HG03432 (cell line): Measurements from ENCODE around the gene TPP2.

Source experiments
- ATAC-seq: cut with Tn5 transposase; IDR thresholded peaks from one replicate; pipeline ENCODE4 v1.9.1; 2021; ENCODE audit warnings: mild to moderate bottlenecking, moderate library complexity; ENCODE audit not compliant: unreplicated experiment

Gene TPP2

GRCh38 chr13:102690883-102691282 lies 94.1 kb downstream of the TPP2 start:
- ATAC-seq: no peak

- no peak for ATAC-seq
These were observed 95.7 kb downstream of the TPP2 start for GRCh38 chr13:102692491-102692826.

GRCh38 chr13:102693250-102693649 lies 96.5 kb downstream of the TPP2 start:
- ATAC-seq: no peak

- ATAC-seq: no peak
These were observed 97.0 kb downstream of the TPP2 start for GRCh38 chr13:102693776-102694175.

- no peak for ATAC-seq
These were observed 98.2 kb downstream of the TPP2 start, which contains the start of gene METTL21C for GRCh38 chr13:102694937-102695336. METTL21C (minus strand) TSS chr13:102695044; CDS start chr13:102694498, 546 bp downstream.

GRCh38 chr13:102696465-102696864 lies 99.7 kb downstream of the TPP2 start:
- no peak for ATAC-seq

- ATAC-seq: no peak
These were observed 100.5 kb downstream of the TPP2 start for GRCh38 chr13:102697264-102697663.

GRCh38 chr13:102697929-102698648 lies 101.3 kb downstream of the TPP2 start:
- no peak for ATAC-seq

GRCh38 chr13:102698649-102698980 lies 101.8 kb downstream of the TPP2 start:
- no peak for ATAC-seq

GRCh38 chr13:102699504-102699903 lies 102.7 kb downstream of the TPP2 start:
- no peak for ATAC-seq

GRCh38 chr13:102700088-102701031 lies 103.6 kb downstream of the TPP2 start:
- ATAC-seq: no peak

GRCh38 chr13:102701331-102701730 lies 104.5 kb downstream of the TPP2 start:
- no peak for ATAC-seq

GRCh38 chr13:102702965-102703725 lies 106.4 kb downstream of the TPP2 start:
- no peak for ATAC-seq

- ATAC-seq: no peak
These were observed 106.9 kb downstream of the TPP2 start for GRCh38 chr13:102703726-102704035.

GRCh38 chr13:102704238-102705058 lies 107.7 kb downstream of the TPP2 start:
- no peak for ATAC-seq

- ATAC-seq: no peak
These were observed 110.7 kb downstream of the TPP2 start for GRCh38 chr13:102707467-102707866.

- no peak for ATAC-seq
These were observed 111.4 kb downstream of the TPP2 start for GRCh38 chr13:102708211-102708610.

GRCh38 chr13:102708991-102709390 lies 112.2 kb downstream of the TPP2 start:
- no peak for ATAC-seq

- ATAC-seq: no peak
These were observed 112.8 kb downstream of the TPP2 start for GRCh38 chr13:102709536-102709935.

GRCh38 chr13:102710261-102710679 lies 113.5 kb downstream of the TPP2 start:
- no peak for ATAC-seq

- ATAC-seq: no peak
These were observed 118.7 kb downstream of the TPP2 start for GRCh38 chr13:102715447-102715846.
